Subcutaneous adipose tissue (tissue), 4 donors: ENCODE data around the gene KRTAP17-1. TPM values are rescaled to one million over a fixed set of nuclear protein-coding genes. Genes with fewer than 3 reads are reported as not detected.
"Not testable (repeated sequence)": the region's sequence is repeated elsewhere in the genome, so short reads cannot be mapped to it uniquely, and the experiment has no call there.

Experiments
- small RNA-seq: library from RNA; depleted of rRNA; stranded (forward); fragments of <200 nt; gene quantifications from one replicate; pipeline ENCODE3, GENCODE V24; 2016
- total RNA-seq, 4 donors: library from RNA; depleted of rRNA; stranded (reverse); fragments of >200 nt; gene quantifications; one replicate each; pipeline ENCODE4 v1.1.0, GENCODE V29; 2016
- TF ChIP-seq, protein P1 (sequence below): fragments of 450-650 bp; IDR thresholded peaks from one replicate; pipeline ENCODE4 v1.5.1; 2016; ENCODE audit warnings: low read depth, mild to moderate bottlenecking, control low read depth, antibody characterized with exemption, moderate library complexity

The KRTAP17-1 gene
- total RNA-seq, 4 donors from 2014 or later, result not detected

DNA sequence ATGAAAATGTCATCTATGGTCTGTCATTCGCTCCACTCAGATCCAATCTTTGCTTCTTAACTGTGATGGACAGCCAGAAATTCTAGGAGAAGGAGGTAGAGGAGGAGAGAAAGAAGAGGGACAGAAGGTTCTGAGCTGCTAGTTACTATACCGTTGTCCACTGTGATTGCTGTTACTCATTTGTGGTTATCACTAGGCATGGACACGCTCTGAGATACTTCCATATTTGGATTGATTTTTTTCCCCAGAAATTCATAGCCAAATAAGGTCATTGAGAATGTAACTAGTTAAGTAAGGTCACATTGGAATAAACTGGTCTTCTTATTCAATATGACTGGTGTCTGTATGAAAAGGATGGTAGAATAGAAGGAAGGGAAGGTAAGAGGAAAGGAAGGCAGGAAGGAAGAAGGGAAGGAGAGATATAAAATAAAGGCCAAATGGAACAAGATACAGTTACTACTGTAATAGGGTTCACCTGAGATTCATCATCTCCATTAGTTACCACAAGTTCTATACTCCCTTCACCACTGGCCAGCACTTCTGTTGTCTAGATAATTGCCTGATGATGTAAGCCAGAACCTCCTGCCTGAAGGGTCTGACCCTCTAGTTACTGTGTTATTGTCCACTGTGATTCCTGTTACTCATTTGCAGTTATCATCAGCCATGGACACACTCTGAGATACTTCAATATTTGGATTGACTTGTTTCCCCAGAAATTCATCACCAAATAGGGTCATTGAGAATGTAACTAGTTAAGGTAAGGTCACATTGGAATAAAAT lies 37.1 kb downstream of the KRTAP17-1 start:
- TF ChIP-seq, protein P1, sequence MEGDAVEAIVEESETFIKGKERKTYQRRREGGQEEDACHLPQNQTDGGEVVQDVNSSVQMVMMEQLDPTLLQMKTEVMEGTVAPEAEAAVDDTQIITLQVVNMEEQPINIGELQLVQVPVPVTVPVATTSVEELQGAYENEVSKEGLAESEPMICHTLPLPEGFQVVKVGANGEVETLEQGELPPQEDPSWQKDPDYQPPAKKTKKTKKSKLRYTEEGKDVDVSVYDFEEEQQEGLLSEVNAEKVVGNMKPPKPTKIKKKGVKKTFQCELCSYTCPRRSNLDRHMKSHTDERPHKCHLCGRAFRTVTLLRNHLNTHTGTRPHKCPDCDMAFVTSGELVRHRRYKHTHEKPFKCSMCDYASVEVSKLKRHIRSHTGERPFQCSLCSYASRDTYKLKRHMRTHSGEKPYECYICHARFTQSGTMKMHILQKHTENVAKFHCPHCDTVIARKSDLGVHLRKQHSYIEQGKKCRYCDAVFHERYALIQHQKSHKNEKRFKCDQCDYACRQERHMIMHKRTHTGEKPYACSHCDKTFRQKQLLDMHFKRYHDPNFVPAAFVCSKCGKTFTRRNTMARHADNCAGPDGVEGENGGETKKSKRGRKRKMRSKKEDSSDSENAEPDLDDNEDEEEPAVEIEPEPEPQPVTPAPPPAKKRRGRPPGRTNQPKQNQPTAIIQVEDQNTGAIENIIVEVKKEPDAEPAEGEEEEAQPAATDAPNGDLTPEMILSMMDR, result no peak

DNA sequence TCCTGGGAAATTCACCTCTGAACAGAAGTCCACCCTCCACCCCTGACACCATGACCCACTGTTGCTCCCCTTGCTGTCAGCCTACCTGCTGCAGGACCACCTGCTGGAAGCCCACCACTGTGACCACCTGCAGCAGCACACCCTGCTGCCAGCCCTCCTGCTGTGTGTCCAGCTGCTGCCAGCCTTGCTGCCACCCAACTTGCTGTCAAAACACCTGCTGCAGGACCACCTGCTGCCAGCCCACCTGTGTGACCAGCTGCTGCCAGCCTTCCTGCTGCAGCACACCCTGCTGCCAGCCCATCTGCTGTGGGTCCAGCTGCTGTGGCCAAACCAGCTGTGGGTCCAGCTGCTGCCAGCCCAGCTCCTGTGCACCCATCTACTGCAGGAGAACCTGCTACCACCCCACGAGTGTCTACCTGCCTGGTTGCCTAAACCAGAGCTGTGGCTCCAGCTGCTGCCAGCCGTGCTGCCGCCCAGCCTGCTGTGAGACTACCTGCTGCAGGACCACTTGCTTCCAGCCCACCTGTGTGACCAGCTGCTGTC lies 39.8 kb downstream of the KRTAP17-1 start, which contains the start of gene KRTAP9-7:
TSS of gene KRTAP9-7 (plus strand) at position 51 of the 543 bp plus-strand sequence. CDS start at position 51, 0 bp downstream.
- TF ChIP-seq, protein P1, result not testable (repeated sequence)

DNA sequence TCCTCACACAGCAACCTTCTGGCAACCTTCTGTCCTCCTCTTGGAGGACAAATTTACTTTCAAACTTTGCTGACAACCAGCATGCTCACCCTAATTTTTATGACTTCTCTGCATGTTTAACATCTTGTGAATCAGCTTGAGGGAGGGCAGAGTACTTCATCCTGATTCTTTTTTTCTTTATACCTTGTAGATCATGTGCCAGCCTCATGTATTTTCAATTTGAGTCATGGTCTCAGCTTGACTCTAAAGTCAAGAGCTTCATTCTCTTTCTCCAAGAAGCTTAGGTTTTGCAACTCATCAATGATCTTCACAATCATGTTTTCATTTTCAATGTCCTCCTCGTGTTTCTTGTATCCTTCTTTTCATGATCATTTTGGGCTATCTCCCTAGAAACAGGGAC lies 43.7 kb downstream of the KRTAP17-1 start:
- TF ChIP-seq, protein P1, result no peak

DNA sequence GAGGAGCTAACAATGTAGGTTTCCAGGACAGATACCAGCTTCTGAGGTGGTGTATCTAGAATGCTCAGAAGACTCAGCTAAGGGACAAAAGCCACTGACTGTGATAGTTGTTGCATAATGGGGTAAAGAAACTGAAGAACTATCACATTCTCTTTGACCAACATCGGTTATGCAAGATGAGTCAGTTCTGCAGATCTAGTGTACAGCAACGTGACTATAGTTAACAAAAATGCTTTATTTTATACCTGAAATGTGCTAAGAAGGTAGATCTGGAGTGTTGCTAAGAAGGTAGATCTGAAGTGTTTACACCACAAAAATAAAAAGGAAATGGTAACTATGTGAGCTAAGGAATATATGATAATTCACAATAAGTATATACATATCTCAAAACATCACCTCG lies 47.8 kb downstream of the KRTAP17-1 start:
- TF ChIP-seq, protein P1, result no peak

DNA sequence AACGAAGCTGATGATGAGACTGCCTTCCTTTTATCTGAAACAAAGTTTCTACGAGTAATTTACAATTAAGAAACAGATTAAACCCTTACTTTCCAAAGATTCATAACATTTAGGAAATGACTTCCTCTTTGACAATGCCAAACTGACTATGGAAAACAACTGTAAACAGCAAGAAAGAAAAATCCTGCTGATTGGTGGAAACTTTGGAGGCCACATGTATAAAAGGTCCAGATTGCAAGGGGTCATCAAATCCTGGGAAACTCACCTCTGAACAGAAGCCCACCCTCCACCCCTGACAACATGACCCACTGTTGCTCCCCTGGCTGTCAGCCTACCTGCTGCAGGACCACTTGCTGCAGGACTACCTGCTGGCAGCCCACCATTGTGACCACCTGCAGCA lies 50.4 kb downstream of the KRTAP17-1 start, which contains the start of gene KRTAP9-6:
TSS of gene KRTAP9-6 (plus strand) at position 301 of the 400 bp plus-strand sequence. CDS start at position 301, 0 bp downstream.
- TF ChIP-seq, protein P1, result no peak

Small RNA genes within 50 kb of the gene (small RNA-seq; reads per million reads assigned to genes)
- not detected for gene KRTAP9-10P

Other genes starting within 250 kb of the KRTAP17-1 start
- not detected for gene KRTAP2-4, start 249.8 kb downstream of the KRTAP17-1 start, total RNA-seq
- gene KRTAP4-7, start 231.6 kb downstream of the KRTAP17-1 start, total RNA-seq, result not detected
- gene KRTAP4-8, start 217.6 kb downstream of the KRTAP17-1 start, total RNA-seq, result not detected
- gene KRTAP4-16, start 213.5 kb downstream of the KRTAP17-1 start, total RNA-seq, result not detected
- not detected for gene KRTAP4-9, start 210.3 kb downstream of the KRTAP17-1 start, total RNA-seq
- gene KRTAP4-11, start 197.3 kb downstream of the KRTAP17-1 start, total RNA-seq, result not detected
- not detected for gene KRTAP4-12, start 191.5 kb downstream of the KRTAP17-1 start, total RNA-seq
- not detected for gene KRTAP4-6, start 175.2 kb downstream of the KRTAP17-1 start, total RNA-seq
- gene KRTAP4-5, start 165.9 kb downstream of the KRTAP17-1 start, total RNA-seq, result not detected
- gene KRTAP4-4, start 155.0 kb downstream of the KRTAP17-1 start, total RNA-seq, result not detected
- gene KRTAP4-3, start 147.5 kb downstream of the KRTAP17-1 start, total RNA-seq, result not detected
- gene KRTAP4-2, start 137.5 kb downstream of the KRTAP17-1 start, total RNA-seq, result not detected
- gene KRTAP4-1, start 130.8 kb downstream of the KRTAP17-1 start, total RNA-seq, result not detected
- gene KRTAP9-1, start 125.8 kb downstream of the KRTAP17-1 start, total RNA-seq, result not detected
- not detected for gene KRTAP9-2, start 89.1 kb downstream of the KRTAP17-1 start, total RNA-seq
- not detected for gene KRTAP9-3, start 83.3 kb downstream of the KRTAP17-1 start, total RNA-seq
- gene KRTAP9-8, start 77.7 kb downstream of the KRTAP17-1 start, total RNA-seq, result not detected
- not detected for gene KRTAP9-4, start 66.0 kb downstream of the KRTAP17-1 start, total RNA-seq
- not detected for gene KRTAP9-9, start 60.3 kb downstream of the KRTAP17-1 start, total RNA-seq
- gene KRTAP9-6, start 50.3 kb downstream of the KRTAP17-1 start, total RNA-seq, result not detected
- gene KRTAP9-7, start 40.0 kb downstream of the KRTAP17-1 start, total RNA-seq, result not detected
- gene KRTAP29-1, start 12.9 kb downstream of the KRTAP17-1 start, total RNA-seq, result not detected
- gene KRTAP16-1, start 6.4 kb downstream of the KRTAP17-1 start, total RNA-seq, result not detected
- gene KRT33A, start 35.1 kb upstream of the KRTAP17-1 start, total RNA-seq, result not detected
- not detected for gene KRT33B, start 54.1 kb upstream of the KRTAP17-1 start, total RNA-seq
- gene KRT34, start 66.6 kb upstream of the KRTAP17-1 start, total RNA-seq, result not detected
- not detected for gene KRT31, start 81.9 kb upstream of the KRTAP17-1 start, total RNA-seq
- gene KRT37, start 108.9 kb upstream of the KRTAP17-1 start, total RNA-seq, result not detected
- gene KRT38, start 125.3 kb upstream of the KRTAP17-1 start, total RNA-seq, result not detected
- not detected for gene KRT32, start 151.7 kb upstream of the KRTAP17-1 start, total RNA-seq
- not detected for gene KRT35, start 165.4 kb upstream of the KRTAP17-1 start, total RNA-seq
- not detected for gene KRT36, start 174.2 kb upstream of the KRTAP17-1 start, total RNA-seq
- not detected for gene KRT13, start 189.9 kb upstream of the KRTAP17-1 start, total RNA-seq
- not detected for gene KRT15, start 203.2 kb upstream of the KRTAP17-1 start, total RNA-seq
- 1 to 10 TPM in 3 of 4 donors, not detected in 1; 1.7 to 9.6 (median 2.2) TPM for gene KRT19, start 212.6 kb upstream of the KRTAP17-1 start, total RNA-seq